Testis (tissue), 3 donors: ENCODE data around the gene PLET1. TPM values are rescaled to one million over a fixed set of nuclear protein-coding genes. Genes with fewer than 3 reads are reported as not detected.

Experiments used
- DNase-seq: peaks from one replicate; pipeline ENCODE4 v3.0.0-alpha.2; 2019
- H3K27ac ChIP-seq, 2 donors: fragments of 200-600 bp; sonication (generic); one replicate each; pipeline ENCODE4 v1.5.1; 2019
- H3K27me3 ChIP-seq: fragments of 200-600 bp; sonication (generic); one replicate; pipeline ENCODE4 v1.5.1; 2019
- H3K36me3 ChIP-seq: fragments of 200-600 bp; sonication (generic); one replicate; pipeline ENCODE4 v1.5.1; 2017; ENCODE audit warnings: low read depth; ENCODE audit errors: missing control alignments
- H3K4me1 ChIP-seq: fragments of 200-600 bp; sonication (generic); one replicate; pipeline ENCODE4 v1.5.1; 2019
- H3K4me3 ChIP-seq, 2 donors: fragments of 200-600 bp; sonication (generic); one replicate each; pipeline ENCODE4 v1.5.1; 2017 to 2019
- H3K9me3 ChIP-seq: fragments of 200-600 bp; sonication (generic); one replicate; pipeline ENCODE4 v1.5.1; 2017
- POLR2A ChIP-seq: fragments of 450-650 bp; IDR thresholded peaks from one replicate; pipeline ENCODE4 v1.6.1; 2017; ENCODE audit warnings: antibody characterized with exemption, mild to moderate bottlenecking, moderate library complexity
- WGBS, 2 donors: methylation state at CpG; one replicate each; pipeline ENCODE4 v1.1.5; 2018; 5-methylcytosine and 5-hydroxymethylcytosine counted together
- intact Hi-C: fragments of 100-400 bp; cut with DNase I; formaldehyde crosslinking; loops from one replicate; pipeline ENCODE4 v1.15.1; 2023; ENCODE audit warnings: low total_unique reads
- polyA plus RNA-seq: library from polyadenylated mRNA; stranded (reverse); fragments of 350-450 nt; fragmentation: Illumina TruSeq; extraction: RNeasy Lipid Tissue Mini Kit (QIAGEN cat#74804); gene quantifications from one replicate; pipeline ENCODE4 v1.2.3, GENCODE V29; 2014; ENCODE audit warnings: low read depth, low replicate concordance; ENCODE audit not compliant: insufficient read depth
- total RNA-seq, 2 donors: library from RNA; depleted of rRNA; stranded (reverse); fragments of >200 nt; gene quantifications; one replicate each; pipeline ENCODE4 v1.2.3, GENCODE V29; 2016
- TF ChIP-seq, protein P1 (sequence below), 3 experiments: fragments of 450-650 bp in 2 of 3; fragments of 200-600 bp in 1 of 3; sonication (generic) in 1 of 3; IDR thresholded peaks; one replicate each; pipeline ENCODE4 v1.5.1; 2016 to 2019; ENCODE audit warnings: antibody characterized with exemption in 3 of 3, mild to moderate bottlenecking in 2 of 3, moderate library complexity in 1 of 3

Gene PLET1
- total and polyA plus RNA-seq, 3 donors from 2014 or later: not detected

DNA sequence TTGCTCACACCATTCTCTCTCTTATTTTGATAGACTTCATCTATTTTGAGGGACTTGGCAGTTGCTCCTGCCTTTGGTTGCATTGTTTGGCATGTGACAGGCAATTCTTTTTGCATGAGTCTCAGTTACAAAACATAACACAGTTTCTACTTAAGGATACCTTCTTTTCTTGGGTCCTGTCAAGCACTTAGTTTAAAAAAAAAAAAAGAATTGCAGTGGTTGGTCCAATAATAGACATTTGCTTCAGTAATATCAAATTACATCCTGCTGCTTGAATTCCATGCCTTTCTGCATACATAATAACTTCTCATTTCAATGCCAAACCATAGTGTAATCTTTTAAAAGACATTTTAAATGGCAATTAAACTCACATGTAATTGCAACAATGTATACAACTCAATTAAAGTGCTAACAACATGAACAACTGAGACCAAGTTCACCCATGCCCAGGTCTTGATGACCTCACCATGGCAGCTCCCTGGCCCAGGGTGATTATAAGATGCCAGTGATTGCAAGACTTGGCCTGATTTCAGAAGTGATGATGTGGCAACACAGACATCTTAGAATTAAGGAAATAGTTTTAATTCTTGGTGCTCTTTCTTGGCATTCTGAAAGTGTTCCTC is 32.2 kb upstream of the PLET1 start:
- Histone ChIP-seq H3K27ac (no peak overlapping the region), H3K36me3 (no peaks in the 10 kb centered on the region), H3K4me1 (peaks cover 5% of the 10 kb centered on the region), H3K27me3 (no peaks in the 10 kb centered on the region), H3K4me3 (no peak overlapping the region), H3K9me3 (no peaks in the 10 kb centered on the region)
- intact Hi-C loops: no loop called here
- TF ChIP-seq, protein P1, sequence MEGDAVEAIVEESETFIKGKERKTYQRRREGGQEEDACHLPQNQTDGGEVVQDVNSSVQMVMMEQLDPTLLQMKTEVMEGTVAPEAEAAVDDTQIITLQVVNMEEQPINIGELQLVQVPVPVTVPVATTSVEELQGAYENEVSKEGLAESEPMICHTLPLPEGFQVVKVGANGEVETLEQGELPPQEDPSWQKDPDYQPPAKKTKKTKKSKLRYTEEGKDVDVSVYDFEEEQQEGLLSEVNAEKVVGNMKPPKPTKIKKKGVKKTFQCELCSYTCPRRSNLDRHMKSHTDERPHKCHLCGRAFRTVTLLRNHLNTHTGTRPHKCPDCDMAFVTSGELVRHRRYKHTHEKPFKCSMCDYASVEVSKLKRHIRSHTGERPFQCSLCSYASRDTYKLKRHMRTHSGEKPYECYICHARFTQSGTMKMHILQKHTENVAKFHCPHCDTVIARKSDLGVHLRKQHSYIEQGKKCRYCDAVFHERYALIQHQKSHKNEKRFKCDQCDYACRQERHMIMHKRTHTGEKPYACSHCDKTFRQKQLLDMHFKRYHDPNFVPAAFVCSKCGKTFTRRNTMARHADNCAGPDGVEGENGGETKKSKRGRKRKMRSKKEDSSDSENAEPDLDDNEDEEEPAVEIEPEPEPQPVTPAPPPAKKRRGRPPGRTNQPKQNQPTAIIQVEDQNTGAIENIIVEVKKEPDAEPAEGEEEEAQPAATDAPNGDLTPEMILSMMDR (IDR thresholded peaks at IDR 0.05): no peak
- TF ChIP-seq POLR2A: no peak
- DNase-seq: no peak

DNA sequence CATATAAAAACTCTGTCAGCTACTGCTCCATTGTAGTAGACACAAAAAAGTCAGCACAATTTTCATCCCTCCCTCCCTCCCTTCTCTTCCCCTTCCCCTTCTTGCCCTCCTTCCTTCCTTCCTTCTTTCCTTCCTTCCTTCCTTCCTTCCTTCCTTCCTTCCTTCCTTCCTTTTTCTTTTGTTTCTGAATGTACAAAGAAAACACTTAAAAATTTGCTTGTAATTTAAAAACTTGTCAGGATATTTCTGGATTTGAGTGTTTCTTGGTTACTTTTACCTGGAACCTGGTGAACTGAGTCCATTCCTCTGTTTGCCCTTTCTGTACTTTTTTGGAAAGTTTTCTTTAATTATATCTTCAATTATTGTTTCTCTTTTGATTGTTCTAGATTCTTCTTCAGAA is 31.5 kb upstream of the PLET1 start:
- H3K36me3 ChIP-seq: no peaks in the 10 kb centered on the region
- H3K27me3 ChIP-seq: no peaks in the 10 kb centered on the region
- peaks cover 5% of the 10 kb centered on the region for H3K4me1 ChIP-seq
- H3K27ac ChIP-seq: no peak overlapping the region
- no peaks in the 10 kb centered on the region for H3K9me3 ChIP-seq
- intact Hi-C loops: no loop called here
- H3K4me3 ChIP-seq: no peak overlapping the region
- TF ChIP-seq, protein P1 (IDR thresholded peaks at IDR 0.05): no peak
- no peak for TF ChIP-seq POLR2A
- no peak for DNase-seq

DNA sequence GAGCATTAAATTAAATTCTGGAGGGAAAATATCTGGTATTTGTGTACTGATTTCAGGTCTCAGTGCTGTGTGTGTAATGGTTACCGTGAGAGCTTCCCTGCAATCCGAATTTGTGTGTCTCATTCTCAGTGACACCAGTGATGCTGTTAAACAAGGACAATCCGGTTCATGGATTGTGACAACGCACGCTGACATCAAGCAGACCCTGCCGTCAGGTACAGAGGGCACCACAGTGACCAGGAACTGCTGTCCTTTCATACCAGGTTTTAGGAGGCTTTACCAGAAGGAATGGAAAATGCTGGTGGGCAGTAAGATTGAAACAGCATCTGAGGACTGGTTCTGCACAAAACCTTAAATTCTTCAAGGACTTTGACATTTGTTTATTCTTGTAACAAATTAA is 30.5 kb upstream of the PLET1 start:
- no peak for DNase-seq
- 92 to 96% methylated on average over 6 of the region's 6 CpGs for WGBS, 2 donors
- intact Hi-C loops: no loop called here
- TF ChIP-seq POLR2A: no peak
- TF ChIP-seq, protein P1 (IDR thresholded peaks at IDR 0.05): no peak
- Histone ChIP-seq H3K4me1 (peaks cover 5% of the 10 kb centered on the region), H3K4me3 (no peak overlapping the region), H3K36me3 (no peaks in the 10 kb centered on the region), H3K27ac (no peak overlapping the region), H3K27me3 (no peaks in the 10 kb centered on the region), H3K9me3 (no peaks in the 10 kb centered on the region)

DNA sequence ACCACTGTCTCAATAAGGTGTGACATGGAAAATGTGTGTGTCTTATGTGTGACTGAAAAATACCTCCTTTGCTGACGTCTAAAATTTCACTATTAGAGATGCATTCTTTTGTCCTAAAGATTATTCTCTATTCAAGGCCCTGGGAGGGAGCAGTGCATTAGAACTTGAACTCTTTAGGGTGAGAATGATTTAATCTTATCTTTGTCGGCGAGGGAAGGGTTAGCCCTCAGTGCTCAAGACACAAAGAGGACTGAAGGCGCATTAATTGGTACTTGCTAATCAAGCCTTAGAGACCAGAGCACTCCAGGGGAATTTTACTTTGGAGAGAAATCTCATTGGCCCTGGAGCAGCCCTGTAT is 29.8 kb upstream of the PLET1 start:
- no peak overlapping the region for H3K27ac ChIP-seq
- WGBS, 2 donors: 20 to 21% methylated on average over 4 of the region's 4 CpGs
- DNase-seq: no peak
- peak overlapping the region; percentile 50 to 61 for H3K4me3 ChIP-seq
- peaks cover 5% of the 10 kb centered on the region for H3K4me1 ChIP-seq
- no peaks in the 10 kb centered on the region for H3K27me3 ChIP-seq
- no peaks in the 10 kb centered on the region for H3K36me3 ChIP-seq
- no peaks in the 10 kb centered on the region for H3K9me3 ChIP-seq
- TF ChIP-seq, protein P1 (IDR thresholded peaks at IDR 0.05): no peak
- no peak for TF ChIP-seq POLR2A
- intact Hi-C loops: no loop called here
